DMS114 treated with DMSO at 0.1 percent for 48 hours (cell line): ENCODE measurements around the gene TMEM273.

ENCODE experiments used
- DNase-seq: peaks from one replicate; lab custom pipeline; 2025; ENCODE audit not compliant: unreplicated experiment; lab: John Stamatoyannopoulos, UW

Gene TMEM273

GRCh38 chr10:49177391-49178355, 10.5 kb downstream of the TMEM273 start:
- no peak for DNase-seq

DNA sequence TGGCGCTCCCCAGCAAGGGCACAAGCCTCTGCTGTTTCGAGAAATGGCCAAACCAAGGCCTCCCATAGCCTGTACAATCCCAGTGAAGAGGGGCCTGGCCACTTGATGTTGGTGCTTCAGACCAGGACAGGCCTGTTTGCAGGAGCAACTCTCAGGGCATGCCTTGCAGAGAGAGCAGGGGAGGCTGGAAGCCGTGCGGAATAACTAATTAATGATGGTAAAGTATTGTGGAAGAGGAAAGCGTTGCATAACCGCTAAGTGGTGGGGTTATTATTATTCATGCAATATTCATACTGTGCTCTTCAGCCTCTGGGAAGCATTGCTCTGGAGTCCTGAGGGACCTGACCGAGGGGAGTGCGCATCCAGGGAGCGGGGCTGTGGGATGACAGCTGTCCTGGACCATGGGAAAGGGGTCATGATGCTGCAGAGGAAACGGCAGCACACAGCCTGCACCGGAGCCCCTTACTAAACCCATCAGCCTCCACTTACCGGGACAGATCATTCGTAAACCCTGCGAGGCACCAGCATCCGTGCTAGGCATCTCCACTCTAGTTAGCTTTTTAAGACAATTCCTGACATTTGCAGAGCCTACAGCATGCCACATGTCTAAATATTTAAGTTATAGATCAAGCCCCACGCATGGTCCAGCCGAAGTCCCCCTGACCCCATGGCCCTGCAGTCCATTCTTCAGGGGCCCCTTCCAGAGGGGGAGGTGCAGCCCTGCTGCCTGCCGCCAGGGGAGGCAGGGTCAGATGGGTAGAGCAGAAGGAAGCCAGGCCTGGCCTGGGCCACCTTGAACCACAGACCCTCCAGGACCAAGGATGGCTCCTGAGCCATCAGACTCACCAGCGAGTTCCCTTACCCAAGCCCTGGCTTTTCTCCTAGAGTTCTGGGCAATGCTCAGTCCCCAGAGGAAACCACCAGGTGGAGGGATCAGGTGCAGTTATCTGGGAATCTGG, 11.6 kb downstream of the TMEM273 start:
- DNase-seq: no peak

DNA sequence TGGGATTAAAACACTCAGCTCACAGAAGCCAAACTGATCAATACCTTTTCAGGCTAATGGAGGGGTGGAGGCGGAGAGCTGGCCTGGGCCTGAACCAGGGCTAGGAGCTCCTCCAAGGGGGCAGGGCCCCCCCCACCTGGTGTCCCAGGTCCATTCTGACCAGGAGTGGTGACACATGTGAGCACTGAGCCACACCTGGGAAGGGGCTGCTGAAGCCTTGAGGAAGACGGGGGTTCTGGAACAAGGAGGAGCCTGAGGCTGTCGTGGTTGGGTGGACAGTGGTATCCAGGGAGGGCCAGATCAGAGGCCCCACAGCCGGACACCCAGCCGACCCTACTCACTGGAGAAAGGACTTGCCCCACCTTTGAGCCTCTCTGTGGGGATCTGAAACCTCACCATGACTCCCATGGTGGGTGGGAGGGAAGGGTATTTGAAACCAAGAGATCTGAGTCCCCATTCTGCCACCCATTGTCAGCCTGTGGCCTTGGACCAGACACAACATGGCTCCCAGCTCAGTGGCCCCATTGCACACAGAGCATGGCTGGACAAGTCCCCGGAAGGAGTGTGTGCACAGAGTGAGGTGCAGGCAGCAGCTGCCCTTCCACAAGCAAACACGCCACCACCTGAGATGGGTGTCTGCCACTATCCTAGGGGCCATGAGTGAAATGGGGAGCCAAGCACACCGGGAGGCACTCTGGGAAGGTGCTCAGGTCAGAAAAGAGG, 12.4 kb downstream of the TMEM273 start:
- DNase-seq: no peak

- no peak for DNase-seq
Measured at GRCh38 chr10:49174926-49175500, 13.2 kb downstream of the TMEM273 start.

GRCh38 chr10:49174261-49174925, 13.8 kb downstream of the TMEM273 start:
- no peak for DNase-seq

DNA sequence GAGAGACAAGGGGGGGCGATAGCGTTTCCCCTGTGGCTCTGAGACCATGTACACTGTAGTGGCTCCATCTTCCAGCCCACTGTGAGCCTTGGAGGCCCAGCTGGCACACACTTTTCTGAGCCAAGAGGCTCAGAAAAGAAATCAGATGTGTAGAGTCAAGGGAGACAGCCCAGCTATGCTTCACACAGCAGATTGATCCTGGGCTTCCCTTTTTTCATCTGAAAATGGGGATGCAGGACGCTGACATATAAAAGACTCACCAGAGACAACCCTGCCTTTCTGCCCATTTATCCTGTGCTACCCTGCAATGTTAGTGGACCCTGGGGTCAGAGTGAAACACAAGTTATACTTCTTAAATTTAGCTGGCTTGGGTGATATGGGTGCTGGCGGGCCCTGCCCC, 14.3 kb downstream of the TMEM273 start:
- DNase-seq: no peak

GRCh38 chr10:49173201-49173772, 14.9 kb downstream of the TMEM273 start:
- DNase-seq: no peak

DNA sequence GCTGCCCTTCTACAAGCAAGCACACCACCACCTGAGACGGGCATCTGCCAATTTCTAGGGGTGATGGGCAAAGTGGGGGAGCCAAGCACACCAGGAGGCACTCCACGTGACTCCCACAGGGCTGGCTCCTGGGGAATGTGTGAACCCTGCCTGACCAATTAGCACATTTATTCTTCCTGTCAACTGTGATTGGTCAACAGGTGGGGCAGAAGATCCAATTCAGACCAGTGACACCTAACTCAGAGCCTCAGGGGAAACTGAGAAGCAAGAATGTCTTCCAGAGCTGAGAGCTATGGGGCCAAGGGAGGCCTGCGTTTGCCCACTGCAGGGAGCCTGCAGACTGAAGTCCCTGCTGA, 15.4 kb downstream of the TMEM273 start:
- DNase-seq: no peak

DNA sequence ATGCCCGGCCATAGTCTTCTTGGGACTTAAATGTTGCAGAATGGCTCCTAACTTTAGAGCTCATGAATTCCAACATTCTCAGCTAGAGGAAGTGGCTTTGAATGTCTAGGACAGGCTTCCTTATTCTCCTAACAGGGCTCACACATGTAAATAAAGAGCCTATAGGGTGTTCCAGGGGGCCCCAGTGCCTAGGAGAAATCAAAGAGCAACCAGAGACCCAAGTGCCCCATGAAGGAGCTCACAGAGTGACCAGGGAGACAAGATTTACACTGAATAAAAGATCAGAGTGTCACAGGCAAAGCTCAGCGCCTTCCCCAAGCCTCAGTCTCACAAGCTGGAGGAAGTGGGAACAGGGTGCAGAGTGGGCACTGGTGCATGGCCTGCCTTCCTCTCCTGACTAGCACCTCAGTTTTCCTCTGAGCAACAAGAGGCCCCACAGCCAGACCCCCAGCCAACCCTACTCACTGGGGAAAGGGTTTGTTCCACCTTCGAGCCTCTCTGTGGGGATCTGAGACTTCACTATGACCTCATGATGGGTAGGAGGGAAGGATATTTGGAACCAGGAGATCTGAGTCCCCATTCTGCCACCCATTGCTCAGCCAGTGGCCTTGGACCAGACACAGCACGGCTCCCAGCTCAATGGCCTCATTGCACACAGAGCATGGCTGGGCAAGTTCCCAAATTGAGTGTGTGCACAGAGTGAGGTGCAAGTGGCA, 16.0 kb downstream of the TMEM273 start:
- DNase-seq: no peak

DNA sequence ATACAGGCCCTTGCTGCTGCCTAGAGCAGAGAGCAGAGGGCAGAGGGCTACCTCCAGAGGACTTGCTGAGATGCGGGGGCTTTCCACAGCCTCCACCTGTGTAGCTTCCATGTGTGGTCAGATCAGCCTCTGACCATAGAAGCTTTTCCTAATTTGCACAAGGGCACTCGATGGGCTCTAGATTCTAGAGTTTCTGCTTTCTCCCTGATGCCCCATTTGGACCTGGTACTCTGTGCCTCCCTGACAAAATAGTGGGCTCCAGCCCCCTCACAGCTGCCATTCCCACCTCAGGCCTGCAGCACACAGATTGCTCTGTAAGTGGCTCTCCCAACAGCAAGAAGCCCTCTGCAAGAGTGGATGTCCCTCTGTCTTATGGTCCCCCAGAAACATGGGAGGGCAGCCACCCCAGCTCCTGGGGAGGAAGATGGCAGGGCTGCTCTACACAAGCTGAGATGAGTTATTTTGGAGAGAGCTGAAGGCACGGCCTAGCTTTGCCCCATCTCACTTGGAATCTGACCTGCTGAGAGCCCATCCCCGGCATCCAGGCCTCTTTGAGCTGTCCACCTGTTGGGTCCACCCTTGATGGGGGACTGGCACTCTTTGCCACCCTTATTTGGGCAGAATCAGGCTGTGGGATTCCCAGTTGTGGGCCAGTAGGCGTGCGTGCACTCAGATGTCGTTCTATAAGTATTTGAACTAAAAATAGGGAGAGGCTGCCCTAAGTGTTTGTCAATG, 16.7 kb downstream of the TMEM273 start:
- no peak for DNase-seq

DNA sequence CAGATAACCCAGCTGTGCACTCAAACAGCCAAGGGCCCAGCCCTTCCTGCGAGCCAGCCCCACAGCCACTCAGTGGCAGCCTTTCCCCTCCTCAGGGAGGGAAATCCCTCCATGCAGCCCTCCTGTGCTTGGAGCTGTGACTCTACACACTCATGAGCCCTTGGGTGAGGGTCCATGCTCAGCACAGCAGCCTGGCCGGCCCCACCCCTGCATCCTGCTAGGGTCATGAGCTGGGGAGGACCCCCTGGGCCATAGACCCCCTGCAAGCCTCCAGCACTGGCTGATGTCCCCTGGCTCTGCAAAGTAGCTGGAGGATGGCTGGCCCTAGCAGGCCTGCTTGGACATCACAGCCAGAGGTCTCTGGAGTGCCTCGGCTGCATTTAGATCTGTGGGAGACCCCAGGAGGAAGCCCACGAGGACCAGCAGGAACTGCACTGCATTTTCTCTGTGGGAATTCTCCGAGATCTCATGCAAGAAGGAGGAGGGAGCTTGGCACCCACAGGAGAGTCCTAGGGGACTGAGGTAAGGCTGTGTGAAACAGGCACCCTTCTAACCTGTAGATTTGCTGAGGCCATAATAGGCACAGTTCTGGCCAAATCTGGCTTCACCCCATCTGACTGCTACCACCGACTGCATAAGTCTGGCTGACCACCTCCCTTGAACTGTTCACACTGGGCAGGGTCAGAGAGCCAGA, 17.4 kb downstream of the TMEM273 start:
- DNase-seq: no peak

GRCh38 chr10:49169776-49170175, 18.4 kb downstream of the TMEM273 start:
- no peak for DNase-seq

GRCh38 chr10:49168831-49169500, 19.2 kb downstream of the TMEM273 start:
- DNase-seq: no peak

DNA sequence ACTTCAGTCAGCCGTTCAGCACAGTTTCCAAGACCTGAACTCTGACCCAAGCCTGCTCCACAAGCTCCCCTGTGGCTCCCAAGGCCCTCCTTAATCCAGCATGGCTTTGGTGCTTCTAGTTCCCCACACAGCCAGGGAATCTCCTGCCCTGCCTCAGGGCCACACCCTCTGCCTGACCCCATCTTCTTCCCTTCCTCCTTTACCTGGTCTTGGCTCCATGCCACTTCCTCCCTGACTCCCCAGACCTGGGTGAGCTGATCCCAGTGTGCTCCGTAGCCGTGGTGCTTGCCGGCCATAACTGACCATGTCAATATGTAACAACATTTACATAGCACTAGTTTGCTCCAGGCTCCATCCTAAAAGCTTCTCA, 20.0 kb downstream of the TMEM273 start:
- DNase-seq: no peak

DNA sequence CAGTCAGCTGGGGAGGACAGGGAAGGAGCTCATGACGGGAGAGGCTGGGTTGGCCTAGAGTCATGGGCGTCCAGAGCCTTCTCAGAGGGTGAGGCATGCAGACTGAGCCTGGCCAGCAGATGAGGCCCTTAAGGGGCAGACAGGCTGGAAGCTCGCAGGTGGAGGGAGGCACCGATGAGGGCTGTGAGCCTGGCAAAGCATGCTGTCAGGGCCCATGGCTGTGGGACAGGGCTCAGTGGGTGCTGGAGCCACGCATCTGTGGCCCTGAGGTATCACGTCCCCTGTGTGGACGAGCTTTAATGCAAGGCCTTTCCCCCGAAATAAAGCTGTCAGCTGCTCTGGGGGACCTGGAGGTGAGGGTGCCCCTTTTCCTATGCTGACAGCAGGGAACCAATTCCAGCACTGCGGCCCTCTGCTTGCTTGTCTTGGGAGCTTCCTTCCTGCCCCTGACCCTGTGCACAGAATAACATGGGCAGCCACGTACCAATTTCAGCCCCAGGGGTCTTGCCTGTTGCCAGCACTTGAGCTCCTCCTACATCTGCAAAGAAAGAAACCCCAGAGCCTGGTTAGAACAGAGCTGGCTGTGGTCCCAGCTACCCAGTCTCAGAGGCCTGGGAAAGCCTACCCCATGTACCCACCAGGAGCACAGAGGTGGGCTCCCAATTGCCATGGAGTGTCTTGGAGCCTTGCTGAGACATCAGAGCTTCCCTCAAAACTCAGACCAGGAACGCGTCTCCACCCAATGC, 20.6 kb downstream of the TMEM273 start:
- DNase-seq: no peak

DNA sequence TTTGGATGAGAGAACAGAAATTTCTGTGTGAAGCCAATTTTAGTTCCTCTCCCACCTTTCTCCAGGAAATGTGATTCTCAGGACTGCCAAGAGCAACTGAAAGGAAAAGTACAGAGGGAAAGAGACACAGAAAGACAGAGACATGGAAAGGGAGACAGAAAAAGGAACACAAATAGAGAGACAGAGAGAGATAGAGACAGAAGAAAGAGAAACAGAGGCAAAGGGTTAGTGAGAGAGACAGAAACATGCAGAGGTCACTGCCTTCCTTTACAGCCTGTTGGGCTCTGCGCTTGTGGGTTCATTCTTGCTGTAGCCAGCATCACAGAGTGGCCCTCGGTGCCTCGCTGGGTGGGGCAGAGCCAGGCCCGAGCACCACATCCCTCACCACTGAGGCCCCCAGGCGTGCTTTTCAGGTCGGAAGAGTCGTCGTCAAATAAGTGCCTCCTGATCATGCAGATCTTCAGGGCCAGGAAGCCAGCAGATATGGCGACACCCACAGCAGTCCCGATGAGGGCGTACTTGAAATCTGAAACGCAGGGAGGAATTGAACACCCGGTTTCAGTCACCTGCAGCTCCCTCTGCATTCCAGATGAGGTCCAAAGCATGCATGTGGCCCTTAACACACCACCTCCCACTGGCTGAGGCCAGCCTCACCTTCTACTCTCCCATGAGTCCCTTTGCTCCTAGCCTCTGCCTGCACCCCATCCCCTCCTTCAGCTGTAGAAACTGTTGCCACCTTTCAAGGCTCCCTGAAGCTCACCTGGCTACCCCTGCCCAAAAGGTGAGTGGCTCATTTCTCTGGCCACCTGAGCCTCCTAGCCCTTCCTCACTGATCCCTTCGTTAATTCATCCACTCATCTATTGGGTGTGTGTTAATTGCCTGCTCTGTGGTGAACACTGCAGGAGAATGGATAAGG, 21.4 kb downstream of the TMEM273 start:
- DNase-seq: no peak
